Colon (tissue), 2 donors: ENCODE data around the gene CCDC88C.

ENCODE experiments used
- FAIRE-seq: peaks from 2 replicates; lab custom pipeline; 2012; peaks lifted over from hg19 to GRCh38; lab: Jason Lieb, UNC
- donor health status: control.
- donor health status: control.

The CCDC88C gene

DNA sequence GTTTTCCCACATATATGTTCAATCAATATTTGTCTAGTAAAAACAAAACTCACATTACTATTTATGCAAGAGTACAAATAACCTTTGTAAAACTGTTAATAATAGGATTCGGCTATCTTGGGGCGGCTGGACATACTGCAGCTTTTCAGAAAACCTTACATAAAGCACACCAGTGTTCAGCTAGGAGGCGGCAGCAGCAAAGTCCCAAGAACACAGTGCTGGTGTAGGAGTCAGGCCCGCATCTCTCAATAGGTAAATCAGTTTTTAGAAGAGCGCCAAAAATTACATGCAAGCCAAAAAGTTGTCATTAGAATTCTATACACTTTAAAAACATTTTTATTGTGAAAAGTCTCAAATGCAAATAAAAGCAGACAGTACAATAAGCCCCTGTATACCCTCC lies 37.5 kb downstream of the CCDC88C start:
- FAIRE-seq: no peak

GRCh38 chr14:91379579-91379932 lies 38.1 kb downstream of the CCDC88C start:
- no peak for FAIRE-seq

DNA sequence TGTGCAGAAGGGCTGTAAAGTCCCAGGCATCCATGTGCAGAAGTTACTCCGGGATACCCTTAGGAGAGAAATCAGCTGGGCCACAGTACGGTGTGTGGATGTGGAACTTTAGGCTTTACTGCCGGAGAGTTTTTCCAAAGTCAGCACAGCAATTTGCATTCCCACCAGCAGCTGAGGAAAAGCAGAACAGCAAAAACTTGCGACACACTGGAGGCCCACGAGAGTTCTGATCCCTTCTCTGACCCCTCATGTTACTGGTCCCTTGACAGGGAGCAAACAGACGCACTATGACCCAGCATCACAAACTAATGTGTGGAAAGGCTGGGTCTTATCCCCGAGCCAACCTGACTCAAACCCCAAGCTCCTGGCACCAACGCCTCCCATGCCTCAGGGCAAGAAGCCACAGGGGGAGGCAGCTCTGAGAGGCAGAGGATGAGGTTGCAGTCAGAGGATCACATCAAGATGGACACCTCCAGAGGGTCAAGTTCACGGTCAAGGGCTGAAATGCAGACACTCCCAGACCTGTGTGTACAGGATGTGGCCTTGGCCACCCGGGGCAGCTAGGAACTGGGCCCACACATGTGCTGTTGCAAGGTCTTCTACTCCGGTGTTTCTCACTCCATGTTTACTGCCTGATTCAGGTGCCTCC lies 38.6 kb downstream of the CCDC88C start:
- FAIRE-seq: no peak

GRCh38 chr14:91377700-91378652 lies 39.6 kb downstream of the CCDC88C start:
- no peak for FAIRE-seq

DNA sequence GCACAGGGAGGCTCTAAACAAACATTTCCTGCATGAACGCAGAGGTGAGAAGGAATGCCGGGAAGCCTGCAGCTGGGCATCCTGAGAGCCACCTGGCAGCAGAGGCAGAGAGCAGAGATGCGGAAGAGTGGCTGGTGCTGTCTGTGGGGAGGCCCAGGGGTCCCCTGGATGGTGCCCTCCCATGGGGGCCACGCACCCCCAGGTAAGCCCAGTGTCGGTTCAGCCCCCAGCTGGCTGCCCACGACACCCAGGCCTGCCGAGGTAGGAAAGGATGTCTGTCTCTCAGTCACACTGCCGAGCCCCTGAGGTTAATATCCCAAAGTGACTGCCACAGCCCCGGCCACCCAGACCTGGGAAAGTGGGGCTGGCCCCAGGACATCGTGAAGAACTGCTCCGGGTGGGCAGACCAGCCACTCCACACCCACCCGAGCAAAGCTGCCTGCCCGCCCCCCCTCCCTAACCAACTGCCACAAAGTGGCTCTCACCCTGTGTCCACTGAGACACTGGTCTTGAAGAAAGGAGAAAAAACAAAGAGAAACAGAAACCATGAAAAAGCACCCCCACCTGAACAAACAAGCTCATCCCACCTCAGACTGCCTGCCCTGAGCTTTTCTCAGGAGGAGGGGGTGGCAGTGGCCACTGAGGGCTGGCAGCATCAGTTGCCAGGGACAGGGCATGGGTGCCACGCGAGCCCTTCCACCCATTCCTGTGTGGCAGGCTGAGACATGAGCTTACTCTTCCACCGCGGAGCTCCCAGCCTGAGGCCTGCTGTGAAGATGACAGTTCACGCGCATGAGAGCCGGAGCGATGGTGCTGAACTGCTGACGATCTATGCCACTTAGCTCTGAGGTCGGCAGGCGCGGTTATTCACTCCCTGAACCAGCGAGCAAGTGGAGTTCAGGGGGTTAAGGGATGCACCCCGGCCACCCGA lies 40.8 kb downstream of the CCDC88C start:
- no peak for FAIRE-seq

- no peak for FAIRE-seq
Observed at GRCh38 chr14:91375720-91376452, 41.7 kb downstream of the CCDC88C start.

DNA sequence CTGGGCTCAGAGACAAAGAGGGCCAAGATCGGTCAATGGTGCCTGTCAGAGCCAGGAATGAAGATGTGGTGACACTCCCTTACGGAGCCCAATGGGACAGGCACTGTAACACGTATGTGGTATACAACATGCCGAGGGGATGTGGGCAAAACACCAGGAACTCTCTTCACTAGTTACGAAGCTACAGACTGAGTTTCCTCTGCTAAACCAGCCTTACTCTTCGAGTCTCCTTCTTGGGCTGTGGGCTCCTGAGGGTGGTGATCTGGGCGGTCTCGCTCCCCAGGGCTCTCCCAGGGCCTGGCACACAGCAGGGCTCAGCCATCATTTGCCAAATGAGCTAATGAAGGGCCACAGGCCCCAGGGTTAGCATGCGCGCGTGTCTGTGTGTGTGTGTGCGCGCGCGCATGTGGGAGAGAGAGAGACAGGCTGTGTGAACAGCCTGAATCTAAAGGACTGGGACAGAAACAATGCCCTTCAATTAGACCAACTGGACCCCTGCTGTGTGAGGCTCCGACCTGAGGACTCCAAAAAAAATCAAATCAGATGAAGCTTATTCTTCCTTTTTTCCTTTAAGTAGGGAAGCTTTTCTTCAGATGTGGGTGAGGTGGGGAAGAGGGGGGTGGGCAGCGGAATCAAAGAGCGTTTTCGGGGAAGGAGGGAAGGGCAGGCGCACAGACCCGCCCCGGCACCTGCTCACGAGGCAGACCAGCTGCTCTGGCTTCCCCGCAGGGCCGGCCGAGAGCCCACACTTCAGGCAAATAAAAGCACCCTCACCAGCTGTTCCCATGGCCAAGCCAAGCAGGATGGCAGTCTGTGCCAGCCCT lies 42.5 kb downstream of the CCDC88C start:
- FAIRE-seq: no peak

DNA sequence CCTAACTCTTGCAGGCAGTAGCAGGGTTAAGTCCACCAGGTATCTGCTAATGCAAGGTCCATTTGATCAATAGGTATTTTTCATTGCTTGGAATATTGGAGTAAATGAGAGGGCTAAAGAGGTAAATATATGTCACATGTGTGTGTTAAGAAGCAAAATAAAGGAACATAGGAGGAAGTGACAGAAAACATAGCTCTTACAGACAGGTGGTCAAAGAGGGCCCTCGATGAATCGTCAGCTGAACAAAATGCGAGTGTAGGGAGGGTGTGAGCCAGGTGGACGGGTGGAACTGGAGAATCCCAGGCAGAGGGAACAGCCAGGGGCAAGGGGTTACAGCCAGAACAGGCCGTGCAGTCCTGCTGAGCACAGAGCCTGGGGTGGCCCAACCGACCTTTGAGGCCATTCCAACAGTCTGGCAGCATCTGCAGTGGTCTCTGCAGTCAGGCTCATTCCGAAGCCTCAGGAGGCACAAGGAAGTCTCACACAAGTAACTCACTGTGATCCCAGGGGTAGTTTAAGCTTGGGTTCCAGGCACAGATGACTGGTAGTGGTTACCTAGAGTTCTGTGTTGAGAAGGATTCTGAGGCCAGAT lies 43.2 kb downstream of the CCDC88C start:
- no peak for FAIRE-seq

DNA sequence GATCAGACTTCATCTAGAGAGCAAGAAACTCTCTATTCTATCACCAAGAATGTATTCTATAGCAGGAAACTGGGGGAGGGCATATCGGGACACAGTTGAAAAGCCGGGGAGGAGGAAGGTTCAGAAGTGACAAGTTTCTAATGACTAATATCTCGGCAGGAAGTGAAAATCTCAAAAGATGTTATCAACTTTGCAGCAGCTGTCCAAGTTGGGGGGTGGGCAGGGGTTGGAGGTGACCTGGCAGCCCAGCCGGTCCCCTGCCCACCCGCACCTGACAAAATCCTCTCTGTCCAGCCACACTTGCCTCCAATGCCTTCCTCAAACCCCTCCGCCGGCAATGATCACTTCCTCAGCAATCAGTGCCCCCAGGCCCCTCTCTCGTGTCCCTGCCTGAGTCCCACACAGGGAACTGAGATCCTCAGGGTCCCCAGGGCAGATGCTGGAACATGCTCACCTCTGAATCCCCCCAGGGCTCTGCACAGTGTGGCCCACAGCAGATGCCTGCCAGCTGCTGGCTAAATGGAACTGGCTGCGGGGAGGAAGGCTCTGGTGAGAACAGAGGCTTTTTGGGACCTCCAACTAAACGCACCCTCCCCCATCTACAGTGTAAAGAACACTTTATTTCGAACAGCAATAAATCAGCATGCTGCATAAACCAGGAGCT lies 43.9 kb downstream of the CCDC88C start:
- no peak for FAIRE-seq

- FAIRE-seq: no peak
Observed at GRCh38 chr14:91372671-91373495, 44.7 kb downstream of the CCDC88C start.

GRCh38 chr14:91371990-91372375 lies 45.6 kb downstream of the CCDC88C start:
- no peak for FAIRE-seq

- no peak for FAIRE-seq
Observed at GRCh38 chr14:91371011-91371989, 46.3 kb downstream of the CCDC88C start.

GRCh38 chr14:91369628-91370445 lies 47.8 kb downstream of the CCDC88C start:
- no peak for FAIRE-seq

DNA sequence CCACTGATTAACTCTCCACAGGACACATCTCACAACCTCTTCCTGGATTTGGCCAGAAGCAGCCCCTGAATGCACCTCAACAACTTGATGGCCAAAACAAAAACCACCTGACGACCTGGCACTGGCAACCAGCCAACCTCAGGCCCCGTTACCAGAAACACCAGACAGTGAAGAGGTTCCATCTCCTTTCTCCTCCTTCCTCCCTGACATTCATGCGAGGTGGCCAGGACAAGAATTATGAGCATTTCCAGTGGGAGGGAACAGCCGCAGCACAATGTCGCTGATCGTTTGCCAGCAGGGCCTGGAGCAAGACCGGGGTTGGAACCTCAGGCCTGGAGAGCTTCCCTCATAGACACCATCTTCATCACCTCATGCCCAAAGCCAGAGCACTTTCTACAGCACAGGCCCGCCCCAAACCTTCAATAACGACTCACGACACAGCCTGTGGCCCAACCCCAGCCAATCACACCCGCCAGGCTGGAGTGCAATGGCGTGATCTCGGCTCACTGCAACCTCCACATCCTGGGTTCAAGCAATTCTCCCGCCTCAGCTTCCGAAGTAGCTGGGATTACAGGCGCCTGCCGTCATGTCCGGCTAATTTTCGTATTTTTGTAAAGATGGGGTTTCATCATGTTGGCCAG lies 48.7 kb downstream of the CCDC88C start:
- no peak for FAIRE-seq

DNA sequence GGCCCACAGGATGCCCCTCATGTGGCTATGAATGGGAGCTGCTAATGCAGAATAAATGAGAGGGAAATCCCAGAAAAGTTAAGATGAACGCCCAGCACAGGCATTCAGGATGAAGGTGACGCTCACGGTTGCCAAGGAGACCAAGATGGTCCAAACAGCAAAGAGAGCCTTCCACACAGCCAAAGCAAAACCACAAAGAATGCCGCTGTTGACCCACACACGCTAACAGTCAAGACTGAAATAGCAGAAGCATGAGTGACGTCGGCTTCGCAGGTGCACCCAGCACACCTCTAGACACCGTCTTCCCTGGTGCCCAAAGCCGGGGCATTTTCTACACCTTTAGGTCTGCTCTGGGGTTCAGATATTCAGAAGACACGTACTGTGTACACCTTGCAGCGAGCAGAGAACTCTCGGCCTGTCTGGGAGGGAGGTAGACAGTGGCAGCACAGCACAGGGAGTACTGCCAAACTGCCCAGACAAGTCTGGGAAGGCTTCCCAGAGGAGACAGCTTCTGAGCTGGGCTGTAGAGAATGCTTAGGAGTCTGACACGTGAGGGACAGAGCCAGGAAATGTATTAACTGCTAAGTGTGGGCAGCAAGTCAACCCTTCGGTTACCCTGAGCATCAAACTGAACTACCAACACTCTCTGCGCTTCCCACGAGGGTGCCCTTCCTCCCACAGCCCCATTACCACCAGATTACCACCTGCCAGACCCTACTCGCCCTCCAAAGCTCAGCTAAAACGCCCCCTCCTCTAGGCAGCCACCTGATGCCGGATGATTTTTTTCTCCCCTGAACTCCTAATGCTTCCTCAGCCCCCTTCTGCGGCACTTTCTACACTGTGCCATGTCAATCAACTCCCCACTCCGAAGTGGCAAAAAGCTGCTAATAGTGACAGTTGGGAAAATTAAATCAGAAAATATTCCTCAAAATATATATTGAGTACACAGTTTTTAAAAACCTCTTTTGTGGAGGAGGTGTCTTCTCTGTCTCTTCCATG lies 50.1 kb downstream of the CCDC88C start:
- no peak for FAIRE-seq
